Smooth muscle cell (in vitro differentiated cells): Measurements from ENCODE around the gene THSD4. TPM values are rescaled to one million over a fixed set of nuclear protein-coding genes. Genes with fewer than 3 reads are reported as not detected.
A peak's percentile ranks its signal among the peaks of the same experiment; 100 is the strongest.
"Not testable (repeated sequence)": the region's sequence is repeated elsewhere in the genome, so short reads cannot be mapped to it uniquely, and the experiment has no call there.

Source experiments
- DNase-seq: peaks from one replicate; lab custom pipeline; 2025; ENCODE audit not compliant: unreplicated experiment; lab: John Stamatoyannopoulos, UW
- H2AFZ ChIP-seq: fragments of 200-600 bp; sonication (generic); 2 replicates; pipeline ENCODE4 v1.6.0; 2016; ENCODE audit warnings: antibody characterized with exemption, low read depth, mild to moderate bottlenecking
- H3F3A ChIP-seq: fragments of 200-600 bp; sonication (generic); 2 replicates; pipeline ENCODE4 v1.6.0; 2017; ENCODE audit warnings: antibody characterized with exemption, low read depth
- H3K27ac ChIP-seq: fragments of 200-600 bp; sonication (generic); 2 replicates; pipeline ENCODE4 v1.5.1; 2016; ENCODE audit warnings: low read depth, mild to moderate bottlenecking
- H3K27me3 ChIP-seq: fragments of 200-600 bp; sonication (generic); 2 replicates; pipeline ENCODE4 v1.6.1; 2016; ENCODE audit warnings: low read depth, mild to moderate bottlenecking
- H3K36me3 ChIP-seq: fragments of 200-600 bp; sonication (generic); 2 replicates; pipeline ENCODE4 v1.5.1; 2016; ENCODE audit warnings: low read depth
- H3K4me1 ChIP-seq: fragments of 200-600 bp; sonication (generic); 2 replicates; pipeline ENCODE4 v1.5.1; 2016; ENCODE audit warnings: low read depth
- H3K4me2 ChIP-seq: fragments of 200-600 bp; sonication (generic); 2 replicates; pipeline ENCODE4 v1.6.0; 2016; ENCODE audit warnings: mild to moderate bottlenecking
- H3K4me3 ChIP-seq: fragments of 200-600 bp; sonication (generic); 2 replicates; pipeline ENCODE4 v1.5.1; 2016; ENCODE audit warnings: mild to moderate bottlenecking
- H3K79me2 ChIP-seq: fragments of 200-600 bp; sonication (generic); 2 replicates; pipeline ENCODE4 v1.6.0; 2016; ENCODE audit warnings: low read depth, mild to moderate bottlenecking
- H3K9ac ChIP-seq: fragments of 200-600 bp; sonication (generic); 2 replicates; pipeline ENCODE4 v1.6.0; 2016; ENCODE audit warnings: low read depth
- H3K9me3 ChIP-seq: fragments of 200-600 bp; sonication (generic); replicated peaks from 2 replicates; pipeline ENCODE4 v1.5.1; 2016; ENCODE audit warnings: low read depth
- H4K20me1 ChIP-seq: fragments of 200-600 bp; sonication (generic); 2 replicates; pipeline ENCODE4 v1.6.0; 2016; ENCODE audit warnings: low read depth
- CTCF ChIP-seq: fragments of 200-600 bp; sonication (generic); IDR thresholded peaks from 2 replicates; pipeline ENCODE4 v1.5.1; 2017; ENCODE audit warnings: borderline replicate concordance, mild to moderate bottlenecking, antibody characterized with exemption; ENCODE audit not compliant: insufficient read depth, poor library complexity, severe bottlenecking
- WGBS: methylation state at CpG from one replicate; pipeline ENCODE4 v1.1.7; 2016; ENCODE audit warnings: low lambda C conversion rate; 5-methylcytosine and 5-hydroxymethylcytosine counted together
- polyA plus RNA-seq: library from polyadenylated mRNA; unstranded; fragments of >200 nt; fragmentation: Nextera tagmentation; extraction: Ambion mirVana; gene quantifications from 2 replicates; pipeline ENCODE4 v1.2.1, GENCODE V29; 2016
- total RNA-seq: library from RNA; depleted of rRNA; stranded (reverse); fragments of >200 nt; gene quantifications from 2 replicates; pipeline ENCODE4 v1.2.3, GENCODE V29; 2014

The THSD4 gene
- total and polyA plus RNA-seq, 2 experiments from 2014 or later: 2.5 to 4.1 TPM

- Histone ChIP-seq H2AFZ (no peak overlapping the region), H3K36me3 (no peaks in the 10 kb centered on the region), H3K9ac (no peak overlapping the region), H3K27me3 (no peaks in the 10 kb centered on the region), H3K27ac (no peak overlapping the region), H4K20me1 (no peaks in the 10 kb centered on the region), H3K4me3 (no peak overlapping the region), H3K79me2 (no peaks in the 10 kb centered on the region), H3K4me1 (no peaks in the 10 kb centered on the region), H3F3A (no peaks in the 10 kb centered on the region), H3K9me3 (no peaks in the 10 kb centered on the region), H3K4me2 (no peak overlapping the region)
- TF ChIP-seq CTCF: no peak
- no peak for DNase-seq
- WGBS: 98% methylated on average over 3 of the region's 3 CpGs
Measured at GRCh38 chr15:71366926-71367325, 251.7 kb downstream of the THSD4 start.

- not testable (repeated sequence) for H2AFZ ChIP-seq, H3K9me3 ChIP-seq, H3K27me3 ChIP-seq, H3K27ac ChIP-seq, H3K9ac ChIP-seq, H3K4me3 ChIP-seq, H4K20me1 ChIP-seq, H3K79me2 ChIP-seq, H3K36me3 ChIP-seq, DNase-seq, H3K4me1 ChIP-seq, H3K4me2 ChIP-seq, H3F3A ChIP-seq
- no CpG with 5 or more reads among the region's 1 CpG for WGBS
Measured at GRCh38 chr15:71367737-71368136, 252.5 kb downstream of the THSD4 start.

GRCh38 chr15:71372769-71373168 lies 257.5 kb downstream of the THSD4 start:
- H3F3A ChIP-seq, H3K36me3 ChIP-seq, H4K20me1 ChIP-seq, DNase-seq, H3K4me1 ChIP-seq, H3K27me3 ChIP-seq, H2AFZ ChIP-seq, H3K4me2 ChIP-seq, H3K4me3 ChIP-seq, H3K9ac ChIP-seq, H3K27ac ChIP-seq, H3K9me3 ChIP-seq, H3K79me2 ChIP-seq: not testable (repeated sequence)
- 87% methylated on average over 7 of the region's 7 CpGs for WGBS

GRCh38 chr15:71373917-71374316 lies 258.6 kb downstream of the THSD4 start:
- Histone ChIP-seq H4K20me1 (no peaks in the 10 kb centered on the region), H3K79me2 (no peaks in the 10 kb centered on the region), H3K27me3 (no peaks in the 10 kb centered on the region), H2AFZ (no peak overlapping the region), H3K4me1 (no peaks in the 10 kb centered on the region), H3K9ac (no peak overlapping the region), H3F3A (no peaks in the 10 kb centered on the region), H3K9me3 (no peaks in the 10 kb centered on the region), H3K36me3 (no peaks in the 10 kb centered on the region), H3K27ac (no peak overlapping the region), H3K4me2 (no peak overlapping the region), H3K4me3 (no peak overlapping the region)
- TF ChIP-seq CTCF: no peak
- DNase-seq: no peak
- WGBS: 96% methylated on average over 1 of the region's 1 CpG

- Histone ChIP-seq H3K4me3 (no peak overlapping the region), H3K27me3 (no peaks in the 10 kb centered on the region), H3K9me3 (no peaks in the 10 kb centered on the region), H4K20me1 (no peaks in the 10 kb centered on the region), H3K36me3 (no peaks in the 10 kb centered on the region), H3K4me1 (no peaks in the 10 kb centered on the region), H2AFZ (no peak overlapping the region), H3F3A (no peaks in the 10 kb centered on the region), H3K9ac (no peak overlapping the region), H3K4me2 (peak overlapping the region; percentile 20), H3K27ac (no peak overlapping the region), H3K79me2 (no peaks in the 10 kb centered on the region)
- no peak for DNase-seq
- no peak for TF ChIP-seq CTCF
- WGBS: 48% methylated on average over 6 of the region's 6 CpGs
Measured at GRCh38 chr15:71374607-71375352, 259.5 kb downstream of the THSD4 start.
